HG03565 (cell line): ENCODE data around the gene ZNF565.
"Not testable (repeated sequence)": the region's sequence is repeated elsewhere in the genome, so short reads cannot be mapped to it uniquely, and the experiment has no call there.

Experiments
- ATAC-seq: cut with Tn5 transposase; IDR thresholded peaks from one replicate; pipeline ENCODE4 v1.9.1; 2021; ENCODE audit warnings: mild to moderate bottlenecking, moderate library complexity; ENCODE audit not compliant: unreplicated experiment

ZNF565 gene

GRCh38 chr19:36152019-36152351 lies 62.5 kb downstream of the ZNF565 start:
- ATAC-seq: no peak

GRCh38 chr19:36151144-36152018 lies 63.1 kb downstream of the ZNF565 start:
- no peak for ATAC-seq

GRCh38 chr19:36150586-36150985 lies 63.9 kb downstream of the ZNF565 start:
- no peak for ATAC-seq

GRCh38 chr19:36149673-36150406 lies 64.6 kb downstream of the ZNF565 start:
- no peak for ATAC-seq

- ATAC-seq: no peak
Observed at GRCh38 chr19:36144624-36145023, 69.8 kb downstream of the ZNF565 start.

GRCh38 chr19:36142496-36142895 lies 72.0 kb downstream of the ZNF565 start:
- ATAC-seq: no peak

GRCh38 chr19:36142046-36142445 lies 72.4 kb downstream of the ZNF565 start:
- ATAC-seq: no peak

GRCh38 chr19:36141039-36141927 lies 73.2 kb downstream of the ZNF565 start:
- ATAC-seq: peak; percentile 45

GRCh38 chr19:36140304-36141038 lies 74.0 kb downstream of the ZNF565 start:
- no peak for ATAC-seq

GRCh38 chr19:36139473-36140303 lies 74.8 kb downstream of the ZNF565 start, which contains the start of gene CAPNS1:
CAPNS1 (plus strand) TSS chr19:36140066; CDS start chr19:36141012, 946 bp downstream.
- ATAC-seq: peak; percentile 77

- ATAC-seq: no peak
Observed at GRCh38 chr19:36139120-36139472, 75.4 kb downstream of the ZNF565 start.

GRCh38 chr19:36136964-36137686 lies 77.3 kb downstream of the ZNF565 start:
- ATAC-seq: no peak

GRCh38 chr19:36134867-36135266 lies 79.6 kb downstream of the ZNF565 start:
- not testable (repeated sequence) for ATAC-seq
